GM12872 (cell line): Measurements from ENCODE around the gene ATG7.

Experiments used
- CTCF ChIP-seq: IDR thresholded peaks from 3 replicates; pipeline ENCODE4 v1.5.1; 2011; ENCODE audit warnings: low read depth, mild to moderate bottlenecking, low read length, moderate library complexity; ENCODE audit not compliant: insufficient read depth

The ATG7 gene

GRCh38 chr3:11498177-11498576, 226.0 kb downstream of the ATG7 start:
- no peak for TF ChIP-seq CTCF

DNA sequence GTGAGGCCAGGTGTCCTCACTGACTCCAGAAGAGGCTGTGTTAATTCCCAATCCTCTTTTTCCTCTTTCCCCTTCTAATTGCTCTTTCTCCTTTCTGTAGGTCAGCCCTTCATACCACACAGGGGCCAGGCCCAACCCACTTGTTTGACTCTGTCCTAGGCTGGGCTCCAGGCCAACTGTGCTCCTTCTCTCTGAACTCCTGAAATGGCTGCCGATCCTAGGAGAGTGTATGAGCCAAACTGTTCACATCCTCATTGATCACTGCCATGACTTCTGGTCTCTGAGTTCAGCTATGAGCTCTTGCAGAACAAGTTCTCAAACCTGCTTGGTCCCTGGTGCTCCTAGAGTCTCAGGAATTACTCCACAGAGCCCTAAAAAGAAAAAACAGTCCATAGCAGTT, 226.4 kb downstream of the ATG7 start:
- no peak for TF ChIP-seq CTCF

GRCh38 chr3:11499144-11499543, 226.9 kb downstream of the ATG7 start:
- TF ChIP-seq CTCF, result no peak

GRCh38 chr3:11507719-11508118, 235.5 kb downstream of the ATG7 start:
- TF ChIP-seq CTCF, result no peak

DNA sequence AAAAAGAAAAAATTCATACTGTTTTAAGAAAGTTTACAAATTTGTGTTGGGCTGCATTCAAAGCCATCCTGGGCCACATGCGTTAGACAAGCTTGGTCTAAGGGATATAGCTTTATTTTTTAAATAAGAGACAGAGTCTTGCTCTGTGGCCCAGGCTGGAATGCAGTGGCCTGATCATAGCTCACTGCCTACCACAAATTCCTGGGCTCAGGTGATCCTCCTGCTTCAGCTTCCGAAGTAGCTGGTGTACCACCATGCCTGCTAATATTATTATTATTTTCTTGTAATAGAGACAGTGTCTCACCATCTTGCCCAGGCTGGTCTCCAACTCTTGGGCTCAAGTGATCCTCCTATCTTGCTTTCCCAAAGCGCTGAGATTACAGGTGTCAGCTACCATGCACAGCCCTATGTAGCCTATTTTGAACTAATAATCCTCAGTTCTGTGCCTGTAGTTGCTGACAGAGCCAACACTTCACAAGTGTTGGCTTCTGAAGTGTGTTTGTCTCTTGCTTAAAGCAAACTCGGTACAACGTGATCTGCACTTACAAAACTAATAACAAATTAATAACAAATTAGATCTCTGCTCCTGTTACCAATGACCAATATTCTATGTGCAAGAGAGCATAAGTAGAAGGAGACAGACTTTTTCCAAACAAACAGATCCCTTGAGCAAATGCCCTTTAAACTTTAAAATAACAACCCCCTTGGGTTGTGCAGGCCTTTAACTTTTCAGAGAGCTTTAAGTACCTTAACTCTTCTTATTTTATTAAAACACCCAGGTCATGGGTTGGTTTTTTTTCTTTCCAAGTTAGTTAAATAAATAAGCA, 236.4 kb downstream of the ATG7 start:
- TF ChIP-seq CTCF, result no peak

GRCh38 chr3:11509173-11510000, 237.2 kb downstream of the ATG7 start:
- TF ChIP-seq CTCF, result no peak

- TF ChIP-seq CTCF, result no peak
Observed at GRCh38 chr3:11510001-11510340, 237.8 kb downstream of the ATG7 start.
